GM21526 (cell line): ENCODE results near the gene PTPN7.
"Not testable (repeated sequence)": the region's sequence is repeated elsewhere in the genome, so short reads cannot be mapped to it uniquely, and the experiment has no call there.

ENCODE experiments used
- ATAC-seq: cut with Tn5 transposase; IDR thresholded peaks from one replicate; pipeline ENCODE4 v1.9.1; 2021; ENCODE audit warnings: moderate library complexity; ENCODE audit not compliant: unreplicated experiment, low FRiP score

PTPN7 gene

DNA sequence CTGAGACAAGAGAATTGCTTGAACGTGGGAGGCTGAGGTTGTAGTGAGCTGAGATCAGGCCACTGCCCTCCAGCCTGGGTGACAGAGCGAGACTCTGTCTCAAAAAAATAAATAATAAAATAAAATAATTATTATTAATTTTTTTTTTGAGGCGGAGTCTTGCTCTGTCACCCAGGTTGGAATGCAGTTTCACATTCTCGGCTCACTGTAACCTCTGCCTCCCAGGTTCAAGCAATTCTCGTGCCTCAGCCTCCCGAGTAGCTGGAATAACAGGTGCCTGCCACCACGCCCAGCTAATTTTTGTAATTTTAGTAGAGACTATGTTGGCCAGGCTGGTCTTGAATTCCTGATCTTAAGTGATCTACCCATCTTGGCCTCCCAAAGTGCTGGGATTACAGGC lies 48.8 kb downstream of the PTPN7 start:
- ATAC-seq: not testable (repeated sequence)

DNA sequence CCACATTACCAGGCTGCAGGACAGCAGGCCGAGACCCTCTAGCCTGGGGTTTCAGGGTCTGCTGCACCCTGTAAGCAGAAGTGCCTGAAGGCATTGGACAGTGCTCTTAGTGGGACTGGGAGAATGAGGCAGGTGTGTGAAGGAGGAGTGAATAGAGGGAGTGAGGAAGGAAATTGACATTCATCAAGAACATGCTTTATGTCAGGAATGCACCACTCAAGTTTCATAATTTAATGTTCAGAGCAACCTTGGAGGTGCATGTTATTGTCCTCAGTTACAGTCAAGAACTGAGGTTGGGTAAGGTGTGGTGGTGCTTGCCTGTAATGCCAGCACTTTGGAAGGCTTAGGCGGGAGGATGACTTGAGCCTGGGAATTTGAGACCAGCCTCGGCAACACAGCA lies 49.4 kb downstream of the PTPN7 start:
- no peak for ATAC-seq

DNA sequence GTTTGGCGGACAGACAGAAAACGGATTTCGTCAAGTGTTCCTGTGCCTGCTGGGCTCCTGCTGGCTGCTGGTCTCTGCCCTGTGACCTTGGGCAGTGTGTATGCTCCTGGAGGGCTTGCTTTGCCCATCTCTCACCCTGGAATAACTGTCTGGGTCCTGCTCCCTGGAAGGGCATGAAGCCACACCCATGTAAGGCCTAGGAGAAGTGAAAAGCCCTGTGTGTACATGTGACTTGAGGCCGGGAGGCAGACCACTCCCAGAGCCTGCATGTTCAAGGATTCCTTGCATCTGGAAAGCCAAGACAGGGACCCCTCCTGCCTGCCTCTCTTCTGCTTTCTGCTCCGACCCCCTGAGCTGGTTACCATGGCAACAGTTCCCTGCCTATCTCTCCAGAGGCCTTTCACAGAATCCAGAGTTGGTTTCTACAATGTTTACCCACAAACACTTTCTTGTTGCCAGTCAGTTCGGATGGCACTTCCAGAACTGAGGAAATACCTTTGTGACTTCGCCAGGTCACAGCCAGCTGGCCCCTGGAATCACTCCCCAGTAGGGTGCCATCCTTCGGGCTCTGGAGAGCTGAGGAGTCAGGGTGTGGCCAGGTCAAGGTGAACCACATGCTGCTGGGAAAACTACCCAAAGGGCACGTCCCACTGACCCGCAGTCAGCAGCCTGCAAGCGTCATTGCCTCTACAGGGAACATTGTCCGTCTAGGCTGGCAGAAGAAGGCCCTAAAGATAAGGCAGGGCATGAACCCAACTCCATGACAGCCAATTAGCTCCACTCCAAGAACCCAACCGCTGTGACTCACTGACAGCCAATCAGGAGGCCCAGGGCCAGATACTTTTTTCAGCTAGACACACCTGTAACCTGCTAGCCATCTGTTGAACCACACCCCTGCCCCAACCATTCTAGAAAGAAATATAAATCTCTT lies 52.3 kb downstream of the PTPN7 start:
- ATAC-seq: no peak

DNA sequence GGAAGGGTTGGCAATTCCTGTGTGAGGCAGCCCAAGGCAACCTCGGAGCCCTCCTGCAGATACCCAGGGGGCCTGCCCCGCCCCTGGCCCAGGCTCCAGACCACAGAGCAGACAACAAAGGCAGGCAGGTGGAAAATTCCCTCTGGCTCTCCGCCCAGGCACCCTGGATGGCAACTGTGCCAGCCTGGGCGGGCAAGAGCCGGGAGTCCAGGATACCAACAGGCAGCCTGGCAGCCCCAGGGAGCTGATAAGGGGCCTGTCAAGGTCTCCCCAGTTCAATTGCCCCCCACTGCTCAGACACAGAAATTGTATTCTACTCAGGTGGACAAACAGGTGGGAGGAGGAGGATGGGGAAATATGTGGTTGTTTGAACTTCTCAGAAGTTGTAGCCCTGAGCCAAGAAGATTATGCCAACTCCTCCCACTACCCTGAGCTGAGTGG lies 53.1 kb downstream of the PTPN7 start:
- no peak for ATAC-seq

DNA sequence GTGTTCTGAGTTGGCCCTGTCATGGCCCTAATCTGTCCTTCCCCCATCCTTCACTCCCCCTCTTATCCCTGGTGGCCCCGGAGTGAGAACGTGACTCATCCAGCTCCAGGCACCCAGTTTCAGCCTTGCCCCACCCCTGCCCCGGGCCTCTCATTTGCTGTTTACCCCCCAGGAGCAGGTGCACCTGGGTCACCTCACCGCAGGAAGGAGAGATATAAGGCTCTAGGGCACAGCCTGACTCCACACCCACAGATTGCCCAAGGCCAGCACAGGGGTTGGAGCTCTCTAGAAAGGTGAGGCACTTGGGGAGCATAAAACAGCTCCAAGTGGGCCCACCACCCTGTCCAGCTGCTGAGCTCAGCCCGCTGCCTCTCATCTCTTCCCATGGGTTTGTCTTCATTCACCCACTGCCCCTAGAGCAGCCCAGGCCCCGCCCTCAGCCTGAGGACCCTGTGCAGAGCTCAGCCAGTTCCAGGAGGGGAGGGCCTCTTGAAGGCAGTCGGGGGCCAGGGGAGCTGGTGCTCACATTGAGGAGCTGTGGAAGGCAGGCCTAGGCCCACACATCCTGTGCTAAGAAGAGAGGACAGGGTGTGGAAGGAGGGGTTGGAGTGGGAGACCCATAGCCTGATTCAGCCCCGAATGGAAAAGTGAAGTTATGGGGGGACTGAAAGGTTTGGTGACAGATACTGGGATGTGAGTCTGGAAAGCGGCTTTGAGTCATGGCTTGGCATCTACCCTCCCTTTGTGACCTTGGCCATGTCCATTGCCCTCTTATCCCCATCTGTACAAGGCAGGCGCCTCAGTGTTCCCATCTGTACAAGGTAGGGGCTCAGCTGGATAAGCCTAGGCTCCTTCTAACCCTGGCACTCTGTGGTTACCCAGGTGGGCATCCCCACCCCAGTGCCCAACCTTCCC lies 53.8 kb downstream of the PTPN7 start:
- ATAC-seq: no peak

DNA sequence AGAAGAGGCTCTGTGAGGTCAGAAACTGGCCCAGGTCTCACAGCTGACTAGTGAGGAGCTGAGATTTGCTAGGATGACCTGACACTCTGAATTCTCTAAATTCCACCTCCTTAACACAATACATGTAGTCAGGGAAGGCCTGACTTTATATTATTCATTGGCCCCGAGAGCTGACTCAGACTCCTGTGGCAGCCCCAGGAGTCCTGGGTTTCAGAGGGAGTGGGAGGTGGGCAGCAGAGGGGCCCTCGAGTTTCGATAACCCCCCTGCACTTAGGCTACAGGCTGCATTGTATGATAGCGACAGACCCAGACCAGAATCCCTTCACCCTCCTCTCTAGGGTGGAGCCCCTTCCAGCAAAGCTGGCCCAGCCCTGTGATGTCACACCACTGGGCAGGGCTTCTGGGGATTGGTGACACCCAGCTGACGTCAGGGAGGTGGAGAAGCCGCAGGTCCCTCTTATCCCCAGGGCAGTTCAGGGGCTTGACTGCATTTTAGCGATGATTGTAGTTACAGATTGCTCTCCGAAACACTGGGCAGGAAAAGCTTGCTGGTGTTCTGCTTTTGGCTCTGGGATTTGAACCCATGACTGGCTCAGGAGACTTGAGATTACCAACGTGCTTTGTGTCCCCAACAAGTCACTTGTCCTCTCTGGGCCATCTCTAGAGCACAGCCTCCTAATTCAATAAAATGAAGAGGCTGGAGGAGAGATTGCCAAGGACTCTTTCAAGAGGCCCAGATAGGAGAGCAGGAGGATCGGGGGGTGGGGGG lies 54.6 kb downstream of the PTPN7 start:
- ATAC-seq: no peak

DNA sequence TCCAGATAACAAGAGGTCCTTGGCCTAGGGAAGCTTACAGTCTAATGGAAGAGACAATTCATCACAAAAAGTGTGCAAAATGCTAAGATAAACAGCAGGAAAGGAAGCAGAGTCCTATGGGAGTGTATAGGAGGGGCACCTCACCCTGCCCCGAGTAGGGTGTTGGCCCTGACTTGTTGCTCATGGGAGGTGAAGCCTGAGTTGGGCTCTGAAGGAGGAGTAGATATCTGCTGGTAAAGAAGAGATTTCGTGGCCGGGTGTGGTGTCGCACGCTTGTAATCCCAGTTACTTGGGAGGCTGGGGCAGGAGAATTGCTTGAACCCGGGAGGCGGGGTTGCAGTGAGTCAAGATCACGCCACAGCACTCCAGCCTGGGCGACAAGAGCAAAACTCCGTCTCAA lies 56.3 kb downstream of the PTPN7 start:
- ATAC-seq: no peak

DNA sequence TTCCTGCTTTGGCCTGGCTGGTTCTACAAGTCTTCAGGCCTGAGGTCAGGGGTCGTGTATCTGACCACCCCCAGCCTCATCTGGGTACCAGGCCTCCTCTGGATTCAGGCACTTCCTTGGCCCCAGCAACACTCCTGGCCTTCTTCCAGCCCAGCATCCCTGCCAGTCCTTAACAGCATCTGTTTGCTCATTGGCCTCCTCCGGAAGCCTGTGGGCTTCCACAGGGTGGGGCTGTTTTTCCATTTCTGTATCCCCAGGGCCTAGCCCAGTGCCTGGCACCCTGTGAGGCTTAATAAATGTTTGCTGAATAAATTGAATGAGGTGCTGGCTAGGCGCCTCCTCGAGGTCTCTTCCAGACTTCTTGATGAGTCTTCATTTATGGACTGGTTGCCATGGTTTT lies 59.2 kb downstream of the PTPN7 start:
- no peak for ATAC-seq
